Hepatocyte (in vitro differentiated cells): ENCODE data around the gene CHPT1.

Source experiments
- EZH2 ChIP-seq: fragments of 200-600 bp; sonication (generic); IDR thresholded peaks from 2 replicates; pipeline ENCODE4 v1.6.1; 2016; ENCODE audit warnings: antibody characterized with exemption, mild to moderate bottlenecking, borderline replicate concordance
- TF ChIP-seq, protein P1 (sequence below): fragments of 200-600 bp; sonication (generic); IDR thresholded peaks from 2 replicates; pipeline ENCODE4 v1.5.1; 2016; ENCODE audit warnings: antibody characterized with exemption, mild to moderate bottlenecking; ENCODE audit not compliant: poor library complexity

DNA sequence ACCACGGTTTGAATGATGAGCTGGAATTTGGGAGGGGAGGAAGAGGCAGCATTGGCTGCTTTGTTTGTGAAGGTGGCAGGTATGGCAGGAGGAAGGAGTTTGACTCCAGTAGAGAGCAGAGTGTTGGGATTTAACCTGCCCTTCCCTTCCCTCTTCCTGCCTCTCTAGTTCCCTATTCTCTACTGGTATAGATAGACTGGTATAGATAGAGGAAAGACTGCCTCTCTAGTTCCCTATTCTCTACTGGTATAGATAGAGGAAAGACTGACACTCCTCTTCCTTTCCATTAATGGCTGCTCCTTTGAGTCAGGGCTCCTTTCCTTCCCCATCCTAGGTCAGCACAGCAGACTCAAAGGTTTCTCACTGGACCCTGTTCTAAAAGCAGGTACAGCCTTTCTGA, 50.3 kb downstream of the CHPT1 start:
- TF ChIP-seq, protein P1, sequence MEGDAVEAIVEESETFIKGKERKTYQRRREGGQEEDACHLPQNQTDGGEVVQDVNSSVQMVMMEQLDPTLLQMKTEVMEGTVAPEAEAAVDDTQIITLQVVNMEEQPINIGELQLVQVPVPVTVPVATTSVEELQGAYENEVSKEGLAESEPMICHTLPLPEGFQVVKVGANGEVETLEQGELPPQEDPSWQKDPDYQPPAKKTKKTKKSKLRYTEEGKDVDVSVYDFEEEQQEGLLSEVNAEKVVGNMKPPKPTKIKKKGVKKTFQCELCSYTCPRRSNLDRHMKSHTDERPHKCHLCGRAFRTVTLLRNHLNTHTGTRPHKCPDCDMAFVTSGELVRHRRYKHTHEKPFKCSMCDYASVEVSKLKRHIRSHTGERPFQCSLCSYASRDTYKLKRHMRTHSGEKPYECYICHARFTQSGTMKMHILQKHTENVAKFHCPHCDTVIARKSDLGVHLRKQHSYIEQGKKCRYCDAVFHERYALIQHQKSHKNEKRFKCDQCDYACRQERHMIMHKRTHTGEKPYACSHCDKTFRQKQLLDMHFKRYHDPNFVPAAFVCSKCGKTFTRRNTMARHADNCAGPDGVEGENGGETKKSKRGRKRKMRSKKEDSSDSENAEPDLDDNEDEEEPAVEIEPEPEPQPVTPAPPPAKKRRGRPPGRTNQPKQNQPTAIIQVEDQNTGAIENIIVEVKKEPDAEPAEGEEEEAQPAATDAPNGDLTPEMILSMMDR: no peak
- TF ChIP-seq EZH2: no peak
